ENCODE results near the gene PER1. TPM values are rescaled to one million over a fixed set of nuclear protein-coding genes. Genes with fewer than 3 reads are reported as not detected.

Gene PER1
- total and polyA plus RNA-seq, 10 of the 15 experiments (the other 5 are each of a cell fraction or from before 2014, with no cell fraction given), result 0.02 to 25.1 (median 5.4) TPM

DNA sequence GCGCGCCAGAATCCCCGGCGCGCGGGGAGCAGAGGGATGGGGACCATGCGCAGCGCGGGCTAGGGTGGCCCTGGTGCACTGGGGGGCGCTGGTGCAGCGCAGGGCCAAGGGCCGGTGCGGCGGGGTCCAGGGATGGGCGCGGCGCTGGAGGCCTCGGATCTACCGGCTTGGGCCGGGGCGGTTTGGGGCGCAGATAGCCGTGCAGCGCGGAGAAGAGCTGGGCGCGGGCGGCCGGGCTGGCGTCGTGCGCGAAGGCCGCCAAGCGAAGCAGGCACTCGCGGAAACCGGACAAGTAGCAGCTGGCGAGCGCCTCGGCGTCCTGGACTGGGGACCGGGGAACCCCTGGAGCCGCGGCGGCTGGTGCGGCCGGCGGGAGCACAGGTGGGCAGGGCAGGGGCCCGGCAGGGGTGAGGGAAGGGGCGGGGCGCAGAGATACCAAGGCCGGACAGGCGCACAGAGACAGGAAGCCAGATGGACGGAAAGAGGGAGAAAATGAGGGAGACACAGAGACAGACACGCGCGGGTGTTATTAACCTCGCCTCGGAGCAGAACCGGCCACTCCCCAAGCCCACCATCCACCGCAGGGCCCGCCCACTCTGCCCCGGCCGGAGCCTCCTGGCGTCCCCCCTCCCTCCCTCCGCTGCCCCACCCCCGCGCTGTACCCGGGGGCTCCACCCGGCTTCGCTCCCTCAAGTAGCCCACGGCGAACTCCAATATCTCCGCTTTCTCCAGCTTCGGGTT, 30.4 kb downstream of the PER1 start:
- in situ Hi-C loops (cut with MboI), result no loop called here
- peak overlapping the region; percentile 66 for H2AFZ ChIP-seq (ENCODE audit: control insufficient read depth, low read depth, low read length)
- peak overlapping the region; percentile 99 for H3K4me3 ChIP-seq
- peaks cover 5 to 9% of the 10 kb centered on the region in 2 experiments for H3K27me3 ChIP-seq (replicated peaks in 1 of 2; ENCODE audit: control insufficient read depth in 2 of 2, insufficient read depth in 2 of 2, low read length in 1 of 2)
- H3K4me2 ChIP-seq (ENCODE audit: control insufficient read depth, insufficient read depth), result peak overlapping the region; percentile 94
- intact Hi-C loops (cut with micrococcal nuclease; ENCODE audit: unreplicated experiment), result loop anchor here (2.0 to 5.0 kb wide), 2 partner anchors 65 to 175 kb away; partner anchors contain the start of gene SLC25A35
- H3K9me3 ChIP-seq (replicated peaks; ENCODE audit: control insufficient read depth, insufficient read depth, low read length), result no peaks in the 10 kb centered on the region
- no peak overlapping the region for H3K27ac ChIP-seq (ENCODE audit: control insufficient read depth, insufficient read depth)
- H3K36me3 ChIP-seq (ENCODE audit: control insufficient read depth in 2 of 2, insufficient read depth in 2 of 2, low read length in 1 of 2), result no peaks in the 10 kb centered on the region
- no peaks in the 10 kb centered on the region for H3K79me2 ChIP-seq (ENCODE audit: control insufficient read depth, insufficient read depth, low read length)
- no peaks in the 10 kb centered on the region for H4K20me1 ChIP-seq (ENCODE audit: control insufficient read depth, insufficient read depth)
- ATAC-seq, result peak; percentile 59
- RAD21 ChIA-PET (ENCODE audit: unreplicated experiment), result interaction anchor here (0.7 to 2.6 kb wide), 9 partner anchors 16 to 101 kb away, joined by 3 to 16 read pairs (median 4); no protein-coding TSS in a partner anchor
- no TSS peak for BruUV-seq (replicated peaks)
- no peak for FAIRE-seq
- H3K9ac ChIP-seq (ENCODE audit: control insufficient read depth, insufficient read depth, low read length), result peak overlapping the region; percentile 7; the same call in 1 of the 2 replicates
- under 1% methylated on average over 60 of the region's 76 CpGs for WGBS (ENCODE audit: insufficient coverage, insufficient replicate concordance, low lambda C conversion rate, missing lambda C conversion rate)
- DNase-seq (ENCODE audit: low read depth, low spot score), result no peak
- SMC1A ChIA-PET (ENCODE audit: uncharacterized antibody, unreplicated experiment), result interaction anchor here (0.7 to 3.8 kb wide), 5 partner anchors 16 to 173 kb away, joined by 3 to 21 read pairs (median 6); partner anchors contain the start of gene SLC25A35
- CTCF ChIA-PET, result interaction anchor here (0.7 to 3.7 kb wide), 7 partner anchors 16 to 179 kb away, joined by 3 to 46 read pairs (median 3); no protein-coding TSS in a partner anchor
- POLR2A ChIA-PET, result interaction anchor here (0.6 to 3.9 kb wide), 9 partner anchors 11 to 173 kb away, joined by 3 to 19 read pairs (median 6); partner anchors contain the start of genes PER1 and SLC25A35
- peaks cover 39% of the 10 kb centered on the region for H3K4me1 ChIP-seq (ENCODE audit: control insufficient read depth, insufficient read depth, low read length)
- TF ChIP-seq BACH1 (IDR thresholded peaks at IDR 0.05; ENCODE audit: borderline replicate concordance) (peak; percentile 62; the same call in 1 of the 2 replicates), KAT2A (conservative IDR thresholded peaks at IDR 0.05; ENCODE audit: control insufficient read depth, low read depth, low read length) (no peak), SIN3A (IDR thresholded peaks at IDR 0.05; ENCODE audit: low read depth, low read length) (no peak), JUNB (IDR thresholded peaks at IDR 0.05) (no peak), ZNF274 (IDR thresholded peaks at IDR 0.05; ENCODE audit: insufficient read depth, insufficient read length) (no peak), SMAD5 (IDR thresholded peaks at IDR 0.05; ENCODE audit: low read depth) (no peak), CBX3 (IDR thresholded peaks at IDR 0.05; ENCODE audit: borderline replicate concordance, low read depth) (no peak), POLR2A (IDR thresholded peaks at IDR 0.05; ENCODE audit: low read depth, low read length) (no peak), CREB1 (IDR thresholded peaks at IDR 0.05; ENCODE audit: low read depth) (no peak; the same call in 1 of the 2 replicates), SUPT20H (IDR thresholded peaks at IDR 0.05; ENCODE audit: borderline replicate concordance, control insufficient read depth, low read depth, low read length) (no peak), ZNF24 (IDR thresholded peaks at IDR 0.05) (peak; percentile 50; the same call in 1 of the 2 replicates), EP300 (IDR thresholded peaks at IDR 0.05; ENCODE audit: borderline replicate concordance in 1 of 2, control insufficient read depth in 1 of 2, low read depth in 2 of 2, low read length in 2 of 2) (no peak), PAX5 (IDR thresholded peaks at IDR 0.05; ENCODE audit: borderline replicate concordance, low read depth, low read length) (no peak), ZNF622 (IDR thresholded peaks at IDR 0.05) (no peak), KLF5 (IDR thresholded peaks at IDR 0.05; ENCODE audit: partially characterized antibody) (peak; percentile 39), FOXM1 (IDR thresholded peaks at IDR 0.05; ENCODE audit: low read depth, low read length) (no peak), ETV6 (conservative IDR thresholded peaks at IDR 0.05 in 1 of 2, IDR thresholded peaks at IDR 0.05 in 1 of 2; ENCODE audit: borderline replicate concordance in 1 of 2, low read depth in 1 of 2) (no peak), ZNF217 (IDR thresholded peaks at IDR 0.05) (no peak), IKZF1 (conservative IDR thresholded peaks at IDR 0.05) (peak; percentile 80), RBBP5 (conservative IDR thresholded peaks at IDR 0.05) (no peak), HDGF (IDR thresholded peaks at IDR 0.05) (0 out of 2 replicates have a peak, but pooled peaks have one; percentile 43), SMAD1 (IDR thresholded peaks at IDR 0.05; ENCODE audit: low read depth, partially characterized antibody) (no peak)
- TF ChIP-seq, protein P1, sequence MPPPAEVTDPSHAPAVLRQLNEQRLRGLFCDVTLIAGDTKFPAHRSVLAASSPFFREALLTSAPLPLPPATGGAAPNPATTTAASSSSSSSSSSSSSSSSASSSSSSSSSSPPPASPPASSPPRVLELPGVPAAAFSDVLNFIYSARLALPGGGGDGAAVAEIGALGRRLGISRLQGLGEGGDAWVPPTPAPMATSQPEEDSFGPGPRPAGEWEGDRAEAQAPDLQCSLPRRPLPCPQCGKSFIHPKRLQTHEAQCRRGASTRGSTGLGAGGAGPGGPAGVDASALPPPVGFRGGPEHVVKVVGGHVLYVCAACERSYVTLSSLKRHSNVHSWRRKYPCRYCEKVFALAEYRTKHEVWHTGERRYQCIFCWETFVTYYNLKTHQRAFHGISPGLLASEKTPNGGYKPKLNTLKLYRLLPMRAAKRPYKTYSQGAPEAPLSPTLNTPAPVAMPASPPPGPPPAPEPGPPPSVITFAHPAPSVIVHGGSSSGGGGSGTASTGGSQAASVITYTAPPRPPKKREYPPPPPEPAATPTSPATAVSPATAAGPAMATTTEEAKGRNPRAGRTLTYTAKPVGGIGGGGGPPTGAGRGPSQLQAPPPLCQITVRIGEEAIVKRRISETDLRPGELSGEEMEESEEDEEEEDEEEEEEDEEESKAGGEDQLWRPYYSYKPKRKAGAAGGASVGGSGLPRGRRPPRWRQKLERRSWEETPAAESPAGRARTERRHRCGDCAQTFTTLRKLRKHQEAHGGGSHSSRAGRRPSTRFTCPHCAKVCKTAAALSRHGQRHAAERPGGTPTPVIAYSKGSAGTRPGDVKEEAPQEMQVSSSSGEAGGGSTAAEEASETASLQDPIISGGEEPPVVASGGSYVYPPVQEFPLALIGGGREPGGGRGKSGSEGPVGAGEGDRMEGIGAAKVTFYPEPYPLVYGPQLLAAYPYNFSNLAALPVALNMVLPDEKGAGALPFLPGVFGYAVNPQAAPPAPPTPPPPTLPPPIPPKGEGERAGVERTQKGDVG (CRISPR knock-in tag; IDR thresholded peaks at IDR 0.05), result no peak
